Measurements from ENCODE around the gene MAFG. TPM values are rescaled to one million over a fixed set of nuclear protein-coding genes. Genes with fewer than 3 reads are reported as not detected.

MAFG gene
- total RNA-seq, 1 experiment from 2014 or later = 31.4 TPM

- H2AFZ ChIP-seq (ENCODE audit: low read length) = no peak overlapping the region
- H3T11ph ChIP-seq (ENCODE audit: low read length) = no peak overlapping the region
- no peak overlapping the region for H3K9ac ChIP-seq (ENCODE audit: extremely low read depth, insufficient read length, low read length)
- H2BK120ac ChIP-seq (ENCODE audit: low read depth, low read length, poor library complexity, severe bottlenecking) = no peak overlapping the region
- H2BK12ac ChIP-seq (ENCODE audit: insufficient read length, low read depth, low read length) = no peak overlapping the region
- H3K79me2 ChIP-seq (ENCODE audit: insufficient read depth, low read length) = no peaks in the 10 kb centered on the region
- no peak for DNase-seq
- no peak overlapping the region for H3K18ac ChIP-seq (ENCODE audit: insufficient read length, low read depth, low read length)
- H3K56ac ChIP-seq (ENCODE audit: insufficient read length, low read depth, low read length) = no peak overlapping the region
- no peak overlapping the region for H3K27ac Mint-ChIP-seq
- H2BK5ac ChIP-seq (ENCODE audit: insufficient read length, low read length) = no peak overlapping the region
- TF ChIP-seq CTCF (conservative IDR thresholded peaks at IDR 0.05) = no peak
- peaks cover 0 to 3% of the 10 kb centered on the region in 2 experiments; a peak in 2 of 4 replicates for H3K4me1 Mint-ChIP-seq
- no peak overlapping the region for H3K23ac ChIP-seq (ENCODE audit: insufficient read length, low read depth, low read length)
- no CpG with 5 or more reads among the region's 28 CpGs for WGBS (ENCODE audit: extremely low coverage, insufficient read length, low lambda C conversion rate)
- no peaks in the 10 kb centered on the region for H3K9me3 ChIP-seq (ENCODE audit: control insufficient read depth, low read depth, low read length)
- no peak overlapping the region for H3K14ac ChIP-seq (ENCODE audit: insufficient read depth, low read length)
- H3K9me3 Mint-ChIP-seq = no peaks in the 10 kb centered on the region
- no peak overlapping the region for H3K4ac ChIP-seq (ENCODE audit: low read depth, low read length)
- no peak overlapping the region for H4K91ac ChIP-seq (ENCODE audit: insufficient read length, low read depth, low read length)
- no peak overlapping the region for H2BK20ac ChIP-seq (ENCODE audit: low read depth, low read length, poor library complexity, severe bottlenecking)
- no peaks in the 10 kb centered on the region for H3K79me1 ChIP-seq (ENCODE audit: insufficient read depth, low read depth, low read length, poor library complexity, severe bottlenecking)
- no peak overlapping the region for H3K4me3 Mint-ChIP-seq
- H3K4me1 ChIP-seq (ENCODE audit: insufficient read depth, low read length) = no peaks in the 10 kb centered on the region
- no peak overlapping the region for H2AK5ac ChIP-seq (ENCODE audit: insufficient read length, low read length)
- no peak overlapping the region for H3K4me2 ChIP-seq (ENCODE audit: insufficient read depth, insufficient read length, low read length)
- H2BK15ac ChIP-seq (ENCODE audit: low read depth, low read length) = no peak overlapping the region
- H3K27me3 Mint-ChIP-seq (ENCODE audit: low read depth) = peaks cover 11% of the 10 kb centered on the region
- no peak overlapping the region for H4K8ac ChIP-seq (replicated peaks; ENCODE audit: insufficient read length, low read depth, low read length)
- H3K27ac ChIP-seq (ENCODE audit: insufficient read length, low read depth, low read length) = no peak overlapping the region
- H3K27me3 ChIP-seq (ENCODE audit: insufficient read depth, low read length) = no peaks in the 10 kb centered on the region; the same call in 1 of the 2 replicates
- H4K5ac ChIP-seq (ENCODE audit: insufficient read length, low read depth, low read length) = no peak overlapping the region
- peaks cover 11% of the 10 kb centered on the region for H3K23me2 ChIP-seq (ENCODE audit: insufficient read length, low read depth, low read length, poor library complexity, severe bottlenecking)
- H3K36me3 Mint-ChIP-seq (ENCODE audit: insufficient read depth in 1 of 3, low read depth in 3 of 3) = peaks cover 3 to 19% (median 9%) of the 10 kb centered on the region in 3 experiments; a peak in 6 of 7 replicates
- H4K20me1 ChIP-seq (ENCODE audit: control insufficient read depth, insufficient read depth, insufficient read length) = no peaks in the 10 kb centered on the region
Measured at GRCh38 chr17:81904600-81905423, 22.7 kb downstream of the MAFG start.

All from H9 (cell line).